NCI-H524 (cell line): ENCODE measurements around the gene TMIE.
A peak's percentile ranks its signal among the peaks of the same experiment; 100 is the strongest.
"Not testable (repeated sequence)": the region's sequence is repeated elsewhere in the genome, so short reads cannot be mapped to it uniquely, and the experiment has no call there.

Experiments
- DNase-seq, 2 experiments: peaks; one replicate each; lab custom pipeline; 2025; lab: John Stamatoyannopoulos, UW

The TMIE gene

GRCh38 chr3:46685446-46685845 lies 15.7 kb upstream of the TMIE start:
- DNase-seq: no peak

GRCh38 chr3:46690798-46691197 lies 10.4 kb upstream of the TMIE start:
- no peak for DNase-seq

- no peak for DNase-seq
Observed at GRCh38 chr3:46692566-46692990, 8.6 kb upstream of the TMIE start.

GRCh38 chr3:46693038-46693891 lies 7.9 kb upstream of the TMIE start, which contains the start of gene ALS2CL:
Gene ALS2CL, minus strand, starts transcription at chr3:46693679. Its CDS starts 4,239 bp downstream, at chr3:46689440.
- DNase-seq: peak; percentile 21 to 51

GRCh38 chr3:46693892-46694226 lies 7.3 kb upstream of the TMIE start:
- no peak for DNase-seq

GRCh38 chr3:46694520-46694919 lies 6.7 kb upstream of the TMIE start:
- no peak for DNase-seq

- DNase-seq: peak; percentile 60 to 82
Observed at GRCh38 chr3:46695177-46695961, 5.8 kb upstream of the TMIE start.

GRCh38 chr3:46695962-46696894 lies 5.0 kb upstream of the TMIE start:
- no peak for DNase-seq

- no peak for DNase-seq
Observed at GRCh38 chr3:46699676-46700523, 1.3 kb upstream of the TMIE start.

- DNase-seq: peak in 1 of 2 experiments; percentile 42
Observed at GRCh38 chr3:46700772-46701171, 420 bp upstream of the TMIE start.

GRCh38 chr3:46702246-46703012 lies 1.2 kb downstream of the TMIE start:
- DNase-seq: no peak

GRCh38 chr3:46703013-46703520 lies 1.9 kb downstream of the TMIE start:
- no peak for DNase-seq

GRCh38 chr3:46704346-46704745 lies 3.2 kb downstream of the TMIE start:
- not testable (repeated sequence) for DNase-seq

- peak; percentile 43 to 76 for DNase-seq
Observed at GRCh38 chr3:46705022-46705530, 3.9 kb downstream of the TMIE start.

GRCh38 chr3:46705751-46706552 lies 4.8 kb downstream of the TMIE start:
- DNase-seq: no peak

- DNase-seq: no peak
Observed at GRCh38 chr3:46706771-46707582, 5.8 kb downstream of the TMIE start.

- DNase-seq: no peak
Observed at GRCh38 chr3:46707601-46708011, 6.4 kb downstream of the TMIE start.
